GM19397 (cell line): ENCODE results near the gene REM1.
"Not testable (repeated sequence)": the region's sequence is repeated elsewhere in the genome, so short reads cannot be mapped to it uniquely, and the experiment has no call there.

ENCODE experiments used
- ATAC-seq: cut with Tn5 transposase; IDR thresholded peaks from one replicate; pipeline ENCODE4 v1.9.1; 2021; ENCODE audit warnings: mild to moderate bottlenecking, moderate library complexity; ENCODE audit not compliant: unreplicated experiment

Gene REM1

GRCh38 chr20:31484001-31484400 lies 8.9 kb downstream of the REM1 start:
- no peak for ATAC-seq

DNA sequence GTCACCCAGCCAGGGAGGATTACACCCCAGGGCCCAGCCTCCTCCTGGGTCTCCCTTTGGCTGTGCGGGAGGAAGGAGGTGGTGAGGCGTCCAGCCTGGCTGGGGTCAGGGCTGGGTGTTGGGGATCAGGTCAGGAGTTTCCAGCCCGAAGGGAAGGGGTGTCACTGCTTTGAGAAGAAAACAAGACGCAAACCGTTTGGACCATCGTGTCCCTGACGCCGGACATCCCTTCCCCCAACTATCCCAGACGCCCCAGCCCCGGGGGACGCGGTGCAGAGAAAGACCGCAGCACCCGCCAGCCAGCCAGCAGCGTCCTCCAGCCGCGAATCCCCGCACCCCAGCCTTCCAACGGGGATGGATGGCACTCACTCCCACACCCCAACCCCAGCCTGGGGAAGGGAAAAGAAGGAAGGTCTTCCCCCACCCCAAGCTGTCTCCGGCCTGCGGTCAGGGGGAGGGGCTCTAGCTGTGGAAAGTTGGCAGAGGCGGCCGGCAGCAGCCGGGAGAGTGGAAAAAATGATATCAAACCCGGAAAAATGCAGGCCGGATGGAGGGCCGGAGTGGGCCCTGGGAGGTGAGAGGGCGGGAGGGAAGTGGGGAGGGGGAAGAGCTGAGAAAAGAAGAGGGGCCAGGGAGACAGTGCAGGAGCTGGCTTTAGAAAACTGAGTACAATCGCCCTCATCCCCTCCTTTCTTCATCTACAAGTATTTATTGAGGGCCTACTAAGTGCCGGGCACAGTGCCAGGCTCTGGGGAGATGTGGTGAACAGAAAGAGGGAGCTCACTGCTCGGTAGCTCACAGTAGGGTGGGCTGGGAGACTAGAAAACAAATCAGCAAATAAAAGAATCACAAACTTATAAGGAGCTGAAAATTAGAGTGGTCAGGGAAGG lies 10.6 kb downstream of the REM1 start:
- ATAC-seq, result no peak

- ATAC-seq, result no peak
Measured at GRCh38 chr20:31488115-31488514, 13.0 kb downstream of the REM1 start.

- ATAC-seq, result no peak
Measured at GRCh38 chr20:31489152-31489551, 14.1 kb downstream of the REM1 start.

- no peak for ATAC-seq
Measured at GRCh38 chr20:31490752-31491151, 15.7 kb downstream of the REM1 start.

DNA sequence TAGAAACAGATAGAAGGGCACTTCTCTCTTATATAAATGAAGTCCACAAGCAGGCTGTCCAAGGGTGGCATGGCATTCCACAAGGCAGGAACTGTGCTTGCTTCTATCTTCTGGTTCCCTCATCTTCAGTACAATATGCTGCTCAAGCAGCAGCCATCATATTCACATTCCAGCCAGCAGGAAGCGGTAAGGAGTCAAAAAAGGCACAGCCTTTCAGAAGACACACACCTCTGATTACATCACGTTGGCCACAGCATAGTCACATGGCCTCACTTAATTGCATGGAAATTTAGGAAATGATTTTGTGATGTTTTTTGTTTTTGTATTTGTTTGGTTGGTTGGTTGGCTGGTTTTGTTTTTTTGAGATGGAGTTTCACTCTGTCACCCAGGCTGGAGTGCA lies 19.0 kb downstream of the REM1 start:
- no peak for ATAC-seq

GRCh38 chr20:31496761-31497295 lies 21.7 kb downstream of the REM1 start:
- no peak for ATAC-seq

DNA sequence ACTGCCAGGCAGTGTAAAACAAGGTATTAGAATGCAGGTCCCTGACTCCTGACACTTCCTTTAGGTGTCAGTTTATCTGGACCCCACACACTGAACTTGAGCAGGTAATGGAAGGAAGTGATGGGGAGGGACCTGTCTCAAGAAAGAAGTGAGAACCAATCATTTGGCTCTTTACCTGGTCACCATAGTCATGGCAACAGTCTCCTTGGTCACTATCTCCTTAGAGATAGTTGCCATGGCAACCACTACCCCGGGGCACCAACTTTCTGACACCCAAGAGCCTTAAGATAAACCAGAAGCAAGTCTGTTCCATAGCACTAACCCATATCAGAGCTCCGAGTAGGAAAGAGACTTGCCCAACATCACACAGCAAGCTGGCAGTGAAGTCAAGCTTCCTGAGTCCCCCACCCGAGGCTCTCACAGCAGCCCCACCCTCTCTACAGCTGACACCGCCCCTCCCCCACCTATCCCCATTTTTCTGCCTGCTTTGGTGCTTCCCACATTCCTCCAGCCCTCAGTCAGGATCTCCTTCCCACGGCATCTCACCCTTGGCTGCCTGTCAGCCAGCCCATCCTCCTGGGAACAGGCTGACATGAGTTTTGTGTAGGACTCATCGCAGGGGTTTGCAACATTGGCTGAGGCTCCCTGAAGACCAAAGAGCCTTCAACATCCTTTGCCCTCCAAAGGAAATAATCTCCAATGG lies 22.9 kb downstream of the REM1 start:
- ATAC-seq, result no peak

DNA sequence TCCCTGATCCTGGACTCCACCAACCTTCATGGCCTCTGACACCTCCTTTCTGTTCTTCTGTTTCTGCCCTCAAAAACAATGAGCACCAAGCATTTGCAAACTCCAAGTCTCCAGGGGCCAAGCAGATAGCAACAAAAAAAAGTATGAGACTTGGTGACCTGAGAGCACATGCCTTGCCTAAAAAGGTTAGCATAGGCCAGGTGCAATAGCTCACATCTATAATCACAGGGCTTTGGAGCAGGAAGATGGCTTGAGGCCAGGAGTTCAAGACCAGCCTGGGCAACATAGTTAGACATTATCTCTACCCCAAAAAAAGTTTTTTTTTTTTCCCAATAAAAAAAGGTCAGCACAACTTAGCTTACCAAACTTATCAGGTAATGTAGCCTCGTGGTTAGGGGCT lies 25.4 kb downstream of the REM1 start:
- ATAC-seq, result no peak

GRCh38 chr20:31502884-31503673 lies 28.0 kb downstream of the REM1 start:
- ATAC-seq, result peak; percentile 97

DNA sequence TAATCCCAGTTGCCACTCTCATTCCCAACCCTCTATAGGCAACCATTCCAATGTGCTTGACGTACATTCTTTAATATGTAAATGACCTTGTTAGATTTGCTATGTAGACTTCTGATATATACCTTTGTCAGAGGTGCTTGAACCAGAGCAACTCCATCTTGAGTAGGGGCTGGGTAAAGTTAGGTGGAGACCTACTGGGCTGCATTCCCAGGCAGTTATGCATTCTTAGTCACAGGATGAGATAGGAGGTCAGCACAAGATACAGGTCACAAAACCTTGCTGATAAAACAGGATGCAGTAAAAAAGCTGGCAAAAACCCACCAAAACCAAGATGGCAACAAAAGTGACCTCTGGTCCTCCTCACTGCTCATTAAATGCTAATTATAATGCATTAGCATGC lies 30.8 kb downstream of the REM1 start:
- ATAC-seq, result no peak

DNA sequence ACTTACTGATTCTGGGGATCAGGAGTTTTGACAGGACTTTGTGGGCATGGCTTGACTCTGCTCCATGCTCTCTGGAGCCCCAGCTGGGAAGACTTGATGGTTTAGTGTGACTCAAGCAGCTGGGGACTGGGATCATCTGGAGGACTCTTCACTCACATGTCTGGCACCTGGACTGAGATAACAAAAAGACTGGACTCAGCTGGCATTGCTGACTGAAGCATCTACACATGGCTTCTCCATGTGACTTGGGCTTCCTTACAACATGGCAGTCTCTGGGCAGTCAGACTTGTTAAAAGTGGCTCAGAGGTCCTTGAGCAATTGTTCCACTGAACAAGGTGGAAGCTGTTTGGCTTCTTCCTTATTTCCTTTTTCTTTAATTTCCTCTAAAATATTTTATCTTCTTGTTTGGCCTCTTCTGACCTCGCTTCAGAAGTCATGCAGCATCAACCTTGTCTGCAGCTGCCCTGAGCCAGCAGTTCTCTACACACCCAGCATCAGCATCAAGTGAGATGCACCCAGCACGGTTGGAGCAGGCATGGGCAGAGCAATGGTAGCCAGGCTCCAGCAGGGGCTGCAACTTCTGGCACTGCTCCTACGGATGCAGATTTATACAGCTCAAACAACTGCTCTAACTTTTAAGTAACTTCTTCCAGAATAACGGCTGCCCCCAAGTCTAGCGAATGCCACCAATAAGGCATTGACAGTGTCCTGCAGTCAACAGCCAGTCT lies 33.6 kb downstream of the REM1 start:
- ATAC-seq, result no peak

DNA sequence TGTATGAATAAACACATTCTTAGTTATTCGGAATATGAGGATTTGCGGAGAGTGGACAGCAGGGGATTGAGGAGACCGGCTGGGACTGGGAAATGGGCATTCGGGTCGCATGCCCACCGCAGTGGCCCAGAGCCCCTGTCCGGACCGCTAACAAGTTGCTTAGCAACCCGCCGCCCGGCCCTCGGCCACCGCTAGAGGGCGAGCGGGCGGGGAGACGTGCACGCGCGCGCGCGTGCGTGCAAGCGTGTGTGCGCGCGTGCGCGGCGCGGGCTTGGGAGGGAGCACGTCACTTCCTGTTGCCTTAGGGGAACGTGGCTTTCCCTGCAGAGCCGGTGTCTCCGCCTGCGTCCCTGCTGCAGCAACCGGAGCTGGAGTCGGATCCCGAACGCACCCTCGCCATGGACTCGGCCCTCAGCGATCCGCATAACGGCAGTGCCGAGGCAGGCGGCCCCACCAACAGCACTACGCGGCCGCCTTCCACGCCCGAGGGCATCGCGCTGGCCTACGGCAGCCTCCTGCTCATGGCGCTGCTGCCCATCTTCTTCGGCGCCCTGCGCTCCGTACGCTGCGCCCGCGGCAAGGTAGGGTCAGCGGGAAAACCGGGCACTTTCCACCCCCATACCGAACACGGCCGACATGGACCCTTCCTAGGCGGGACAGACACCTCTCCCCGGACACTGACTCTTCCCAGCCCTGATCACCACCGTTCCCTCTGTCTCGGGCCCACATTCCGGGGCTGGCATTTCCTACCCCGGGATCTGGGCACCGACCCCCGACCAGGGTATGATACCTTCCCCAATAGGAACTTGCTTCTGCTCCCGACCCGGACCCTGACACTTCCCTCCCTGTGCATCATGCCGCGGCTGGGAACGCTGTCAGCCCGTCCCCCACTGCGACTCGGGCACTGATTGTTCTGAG lies 39.3 kb downstream of the REM1 start, which contains the start of gene HM13:
TSS of gene HM13 (plus strand) at position 289 of the 918 bp plus-strand sequence. CDS start at position 399, 110 bp downstream.
- peak; percentile 91 for ATAC-seq

DNA sequence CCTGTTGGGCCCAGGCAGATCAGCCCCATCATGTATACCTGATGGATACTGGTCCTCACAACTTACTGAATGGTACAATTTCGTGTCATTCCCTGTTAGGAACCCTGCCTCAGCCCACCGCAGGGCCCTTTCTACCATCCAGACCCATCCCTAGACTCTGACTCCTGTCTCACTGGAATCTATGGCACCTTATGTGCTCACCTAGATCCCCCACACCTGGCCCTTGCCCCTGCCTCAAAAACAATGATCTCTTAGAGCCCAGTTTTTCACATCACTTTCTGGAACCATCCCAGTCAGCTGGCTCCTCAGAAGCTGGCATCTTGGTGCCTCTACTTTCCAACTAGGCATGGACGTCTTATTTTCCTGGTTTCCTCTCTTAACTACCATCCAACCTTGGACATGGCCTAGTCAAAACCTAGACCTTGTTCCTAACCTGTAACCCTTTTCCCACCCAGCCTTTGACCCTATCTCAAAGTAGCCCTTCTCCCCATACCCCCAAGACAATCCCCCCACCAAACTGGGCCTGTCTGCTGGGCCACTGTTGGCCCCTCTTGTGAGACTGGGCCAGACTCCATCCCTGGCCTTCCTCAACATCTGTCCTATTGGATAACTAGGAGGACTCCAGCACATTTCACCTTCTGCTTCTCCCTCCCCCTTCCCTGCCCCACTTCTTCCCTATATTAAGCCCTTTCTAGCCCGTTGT lies 40.1 kb downstream of the REM1 start:
- ATAC-seq, result no peak

DNA sequence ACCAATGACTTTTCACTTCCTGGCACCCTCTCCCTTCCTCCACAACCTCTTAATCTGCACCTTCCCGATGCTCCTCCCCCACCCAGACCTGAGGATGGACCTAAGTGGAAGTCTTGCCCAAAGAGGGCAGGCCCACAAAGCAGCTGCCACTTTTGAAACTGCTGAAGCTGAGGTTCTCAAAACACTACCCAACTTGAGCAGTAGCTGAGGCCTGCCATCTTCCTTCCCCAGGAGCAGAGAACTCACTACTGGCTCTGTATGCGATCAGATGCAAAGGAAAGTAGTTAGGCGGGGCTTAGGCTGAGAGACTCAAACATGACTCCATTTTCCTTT lies 40.7 kb downstream of the REM1 start:
- no peak for ATAC-seq

- ATAC-seq, result no peak
Measured at GRCh38 chr20:31516166-31516565, 41.1 kb downstream of the REM1 start.

DNA sequence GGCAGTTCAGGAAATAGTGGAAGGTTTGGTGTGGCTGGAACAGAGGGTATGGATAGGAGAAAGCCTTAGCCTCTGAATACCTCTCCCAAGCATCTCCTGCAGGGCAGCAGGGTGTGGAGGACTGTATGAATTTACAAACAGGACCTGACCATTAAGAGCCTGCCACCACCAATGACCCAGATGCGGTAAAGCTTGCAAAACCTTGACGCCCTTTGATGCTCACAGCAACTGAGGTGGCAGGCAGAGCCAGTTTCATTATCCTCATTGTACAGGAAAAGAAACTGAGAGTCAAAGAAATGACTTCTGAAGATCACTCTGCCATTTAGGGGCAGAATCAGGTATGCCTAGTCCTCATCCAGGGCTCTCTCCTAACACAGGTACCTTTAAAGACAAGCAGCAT lies 41.6 kb downstream of the REM1 start:
- no peak for ATAC-seq

DNA sequence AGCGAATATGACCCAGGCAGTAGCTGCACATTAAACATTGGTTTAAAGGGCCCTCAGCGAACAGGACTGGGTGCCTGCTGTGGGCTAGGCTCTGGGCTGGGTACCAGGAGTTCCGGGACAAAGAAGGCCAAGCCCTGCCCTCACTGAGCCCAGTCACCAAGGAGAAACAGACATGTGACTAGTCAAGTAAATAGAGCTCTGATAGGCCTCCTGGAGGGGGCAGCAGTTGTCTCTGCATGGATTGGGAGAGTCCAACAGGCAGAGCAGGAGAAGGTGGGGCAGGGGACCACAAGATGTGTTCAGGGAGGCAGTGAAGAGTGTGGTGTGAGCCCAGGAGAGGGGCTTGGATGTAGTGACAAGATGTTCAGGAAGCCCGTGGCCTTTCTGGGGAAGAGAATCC lies 42.3 kb downstream of the REM1 start:
- ATAC-seq, result no peak

- not testable (repeated sequence) for ATAC-seq
Measured at GRCh38 chr20:31521267-31521666, 46.2 kb downstream of the REM1 start.
